IPS-15b (cell line): ENCODE measurements around the gene CABLES1.

Experiments used
- H3K27me3 ChIP-seq: one replicate; pipeline ENCODE4 v1.6.1; 2013; ENCODE audit warnings: low read length; ENCODE audit not compliant: control insufficient read depth, insufficient read depth
- H3K36me3 ChIP-seq: one replicate; pipeline ENCODE4 v1.6.1; 2013; ENCODE audit warnings: low read length; ENCODE audit not compliant: control insufficient read depth, insufficient read depth
- H3K4me1 ChIP-seq: one replicate; pipeline ENCODE4 v1.6.1; 2013; ENCODE audit warnings: mild to moderate bottlenecking, low read length; ENCODE audit not compliant: control insufficient read depth, insufficient read depth
- H3K4me3 ChIP-seq: one replicate; pipeline ENCODE4 v1.5.1; 2013; ENCODE audit warnings: low read depth, low read length
- H3K9ac ChIP-seq: one replicate; pipeline ENCODE4 v1.6.1; 2013; ENCODE audit warnings: low read depth, mild to moderate bottlenecking, low read length
- H3K9me3 ChIP-seq: one replicate; pipeline ENCODE4 v1.6.1; 2013; ENCODE audit warnings: mild to moderate bottlenecking, low read length; ENCODE audit not compliant: control insufficient read depth, insufficient read depth

Gene CABLES1

GRCh38 chr18:23191232-23191631, 55.9 kb downstream of the CABLES1 start:
- Histone ChIP-seq H3K36me3 (peaks cover 13% of the 10 kb centered on the region), H3K27me3 (no peaks in the 10 kb centered on the region), H3K9ac (no peak overlapping the region), H3K9me3 (no peaks in the 10 kb centered on the region), H3K4me1 (peaks cover 21% of the 10 kb centered on the region), H3K4me3 (no peak overlapping the region)

DNA sequence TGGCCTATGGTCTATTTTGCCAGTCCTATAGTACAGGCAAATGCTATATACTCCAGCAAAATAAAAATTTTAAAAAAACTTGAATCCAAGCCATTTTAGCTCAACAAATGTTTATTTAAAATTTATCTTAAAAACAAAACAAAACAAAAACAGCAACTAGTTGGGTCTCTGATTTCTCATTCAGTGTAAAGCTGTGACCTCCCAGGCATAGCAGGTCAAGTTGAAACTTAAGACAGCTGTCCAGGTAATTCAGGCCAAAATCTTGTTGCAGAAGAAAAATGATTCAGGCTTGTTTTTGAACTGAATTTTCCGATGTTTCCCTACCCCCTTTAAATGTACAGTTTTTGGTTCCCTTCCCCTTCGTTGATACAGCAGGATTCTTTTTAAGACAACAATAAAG, 58.5 kb downstream of the CABLES1 start:
- Histone ChIP-seq H3K9ac (no peak overlapping the region), H3K27me3 (no peaks in the 10 kb centered on the region), H3K4me1 (peaks cover 15% of the 10 kb centered on the region), H3K4me3 (no peak overlapping the region), H3K9me3 (no peaks in the 10 kb centered on the region), H3K36me3 (peaks cover 21% of the 10 kb centered on the region)

DNA sequence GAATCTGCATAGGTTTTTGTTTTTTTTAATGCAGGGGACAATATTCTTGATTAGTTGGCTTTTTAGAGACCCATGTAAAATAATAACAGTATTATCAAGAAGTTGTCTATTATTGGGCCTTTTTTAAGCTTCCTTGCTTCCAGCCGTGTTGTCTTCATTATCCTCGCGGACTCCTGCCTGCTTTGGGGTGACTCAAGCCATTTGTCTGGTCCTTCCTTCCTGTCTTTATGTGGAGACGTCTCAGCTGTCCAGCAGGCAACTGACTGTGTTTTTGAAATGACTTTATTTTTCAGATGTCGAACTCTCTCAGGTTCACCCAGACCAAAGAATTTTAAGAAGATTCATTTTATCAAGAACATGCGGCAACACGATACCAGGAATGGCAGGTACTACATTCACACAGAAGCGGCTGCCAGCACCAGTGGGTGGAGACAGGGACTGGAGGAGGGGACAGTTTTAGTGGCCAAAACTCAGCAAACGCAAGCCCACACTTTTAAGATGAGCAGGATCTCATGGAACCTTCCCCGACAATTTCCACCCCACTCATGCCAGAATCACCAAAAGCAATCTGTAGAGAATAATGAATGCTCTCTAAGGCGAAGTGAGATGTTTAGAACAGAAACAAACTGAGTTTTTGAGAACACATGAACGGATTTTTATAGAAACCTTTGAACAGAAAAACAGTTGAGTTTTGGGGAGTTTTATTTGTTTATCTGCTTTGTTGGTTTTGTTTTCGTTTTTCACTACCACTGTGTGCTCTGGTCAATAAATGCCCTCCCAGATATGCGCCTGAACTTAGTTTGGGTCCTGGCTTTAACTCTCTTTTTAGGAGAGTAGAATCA, 59.1 kb downstream of the CABLES1 start:
- peaks cover 15% of the 10 kb centered on the region for H3K4me1 ChIP-seq
- H3K4me3 ChIP-seq = no peak overlapping the region
- no peaks in the 10 kb centered on the region for H3K27me3 ChIP-seq
- no peak overlapping the region for H3K9ac ChIP-seq
- H3K36me3 ChIP-seq = peaks cover 17% of the 10 kb centered on the region
- no peaks in the 10 kb centered on the region for H3K9me3 ChIP-seq

DNA sequence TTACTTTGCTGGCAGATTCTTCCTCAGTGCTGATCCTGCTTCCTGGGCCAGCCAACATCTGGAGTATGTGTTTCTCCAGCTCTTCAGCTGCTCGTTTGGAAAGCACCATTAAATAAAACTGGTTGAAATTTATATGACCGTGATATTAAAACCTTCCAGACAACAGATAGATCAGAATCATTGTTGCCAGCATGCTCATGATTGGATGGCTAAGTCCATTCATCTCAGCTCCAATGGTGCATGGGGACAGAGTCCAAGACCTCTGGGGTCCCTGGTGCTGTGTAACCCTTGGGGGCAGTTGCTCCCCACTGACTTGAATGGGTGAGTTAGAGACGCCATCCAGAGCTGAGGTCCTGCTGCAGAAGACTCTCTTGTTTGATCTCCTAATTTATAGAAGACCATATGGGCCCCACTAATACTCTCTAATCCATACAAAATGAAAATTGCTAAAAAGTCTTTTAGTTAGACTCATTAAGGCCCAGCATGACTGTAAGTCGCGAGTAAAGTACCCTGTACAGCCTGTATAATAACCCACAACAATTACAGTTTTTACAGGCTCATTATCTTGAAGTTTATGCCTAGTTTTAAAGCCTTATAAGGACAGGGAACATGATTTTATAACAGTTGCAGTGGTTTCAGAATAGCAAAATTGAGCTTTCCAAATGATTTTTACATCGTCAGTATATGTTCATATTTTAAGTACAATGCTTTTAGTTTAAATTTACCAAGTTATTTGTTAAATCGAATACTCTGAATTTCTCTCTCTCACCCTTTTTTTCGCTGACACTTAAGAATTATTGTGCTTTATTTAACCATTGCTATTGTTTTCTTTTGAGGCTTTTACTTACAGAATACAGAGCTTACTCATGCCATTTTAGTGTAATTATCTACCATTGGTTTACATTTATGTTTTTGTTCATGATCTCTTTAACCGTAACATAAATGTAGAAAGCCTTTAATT, 60.0 kb downstream of the CABLES1 start:
- Histone ChIP-seq H3K9ac (no peak overlapping the region), H3K9me3 (no peaks in the 10 kb centered on the region), H3K4me3 (no peak overlapping the region), H3K27me3 (no peaks in the 10 kb centered on the region), H3K36me3 (peaks cover 12% of the 10 kb centered on the region), H3K4me1 (peaks cover 15% of the 10 kb centered on the region)

GRCh38 chr18:23196119-23197007, 61.1 kb downstream of the CABLES1 start:
- Histone ChIP-seq H3K4me3 (no peak overlapping the region), H3K36me3 (peaks cover 8% of the 10 kb centered on the region), H3K9me3 (no peaks in the 10 kb centered on the region), H3K4me1 (peaks cover 15% of the 10 kb centered on the region), H3K9ac (no peak overlapping the region), H3K27me3 (no peaks in the 10 kb centered on the region)

DNA sequence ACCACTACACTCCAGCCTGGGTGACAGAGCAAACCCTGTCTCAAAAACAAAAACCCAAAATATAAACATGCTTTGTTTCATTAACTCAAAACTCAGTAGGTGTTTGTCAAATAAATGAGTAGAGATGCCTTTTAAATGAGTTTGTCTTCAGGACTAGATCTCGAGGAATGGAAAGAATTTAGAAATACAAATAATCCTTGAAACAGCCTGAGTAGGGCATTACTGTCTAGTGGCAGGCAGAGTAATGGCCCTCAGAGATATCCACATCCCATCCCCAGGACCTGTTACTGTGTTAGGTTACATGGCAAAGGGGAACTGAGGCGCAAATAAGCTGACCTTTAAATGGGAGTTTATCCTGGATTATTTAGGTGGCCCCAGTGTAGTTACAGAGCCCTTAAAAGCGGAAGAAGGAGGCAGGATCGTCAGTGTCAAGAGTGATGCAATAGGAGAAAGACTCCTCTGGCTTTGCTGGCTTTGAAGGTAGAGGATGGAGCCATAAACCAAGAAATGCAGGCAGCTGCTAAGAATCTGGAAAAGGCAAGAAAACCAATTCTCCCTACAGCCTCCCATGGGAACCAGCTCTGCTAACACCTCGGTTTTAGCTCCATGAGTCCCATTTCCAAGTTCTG, 63.0 kb downstream of the CABLES1 start:
- Histone ChIP-seq H3K4me1 (peaks cover 15% of the 10 kb centered on the region), H3K4me3 (no peak overlapping the region), H3K9me3 (no peaks in the 10 kb centered on the region), H3K9ac (no peak overlapping the region), H3K36me3 (peaks cover 8% of the 10 kb centered on the region), H3K27me3 (no peaks in the 10 kb centered on the region)

DNA sequence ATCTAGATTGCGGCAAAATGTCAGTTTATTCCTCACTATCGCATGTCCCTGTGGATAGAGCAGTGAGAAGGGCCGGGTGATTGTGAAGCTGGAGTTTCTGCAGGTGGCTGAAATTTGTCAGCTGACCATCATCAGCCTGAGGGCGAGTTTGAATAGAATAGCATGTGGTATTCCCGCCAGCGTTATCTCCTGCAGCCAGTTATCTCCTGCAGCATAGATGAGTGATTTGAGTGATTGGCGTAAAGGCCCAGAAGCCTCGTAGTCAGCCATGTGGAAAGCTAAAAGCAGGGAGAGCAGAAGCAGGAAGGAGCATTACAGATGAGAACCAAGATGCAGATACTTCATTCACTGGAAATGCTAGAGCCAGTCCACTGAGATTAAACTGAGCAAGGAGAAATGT, 65.5 kb downstream of the CABLES1 start:
- Histone ChIP-seq H3K9ac (no peak overlapping the region), H3K27me3 (no peaks in the 10 kb centered on the region)

GRCh38 chr18:23201741-23202140, 66.5 kb downstream of the CABLES1 start:
- H3K4me1 ChIP-seq = no peaks in the 10 kb centered on the region
- no peaks in the 10 kb centered on the region for H3K9me3 ChIP-seq
- peaks cover 12% of the 10 kb centered on the region for H3K36me3 ChIP-seq
- H3K4me3 ChIP-seq = no peak overlapping the region
- H3K27me3 ChIP-seq = no peaks in the 10 kb centered on the region
- no peak overlapping the region for H3K9ac ChIP-seq

More for the DNA sequence above, 65.5 kb downstream of the CABLES1 start:
- Histone ChIP-seq H3K4me3 (no peak overlapping the region), H3K36me3 (peaks cover 11% of the 10 kb centered on the region), H3K9me3 (no peaks in the 10 kb centered on the region), H3K4me1 (peaks cover 4% of the 10 kb centered on the region)

DNA sequence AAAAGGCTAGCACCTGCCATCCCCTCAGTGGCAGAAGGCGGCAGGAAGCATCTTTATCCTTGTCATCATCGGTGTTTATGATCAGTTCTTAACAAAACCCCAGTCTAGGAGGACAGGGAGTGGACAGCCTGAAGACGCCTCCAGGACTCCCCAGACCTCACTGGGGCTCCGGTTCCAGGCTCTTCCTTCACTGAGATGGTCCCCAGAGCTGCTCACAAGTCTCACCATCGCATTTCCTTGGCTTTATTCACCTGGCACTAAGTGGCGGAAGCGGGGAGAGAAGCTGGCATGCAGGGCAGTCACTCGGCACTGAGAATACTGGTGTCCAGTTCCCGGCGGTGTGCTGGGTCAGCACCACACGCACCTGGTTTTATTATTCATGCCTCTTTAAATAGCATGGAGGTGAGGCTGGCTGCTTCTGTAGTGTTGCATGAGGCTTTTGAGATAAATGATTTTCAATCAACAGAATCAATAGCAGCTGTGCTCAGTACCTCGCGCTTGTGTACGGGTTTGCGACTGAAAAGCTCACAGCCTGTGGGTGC, 68.7 kb downstream of the CABLES1 start:
- Histone ChIP-seq H3K27me3 (no peaks in the 10 kb centered on the region), H3K9me3 (no peaks in the 10 kb centered on the region), H3K4me1 (no peaks in the 10 kb centered on the region), H3K36me3 (peaks cover 4% of the 10 kb centered on the region), H3K4me3 (no peak overlapping the region), H3K9ac (no peak overlapping the region)

DNA sequence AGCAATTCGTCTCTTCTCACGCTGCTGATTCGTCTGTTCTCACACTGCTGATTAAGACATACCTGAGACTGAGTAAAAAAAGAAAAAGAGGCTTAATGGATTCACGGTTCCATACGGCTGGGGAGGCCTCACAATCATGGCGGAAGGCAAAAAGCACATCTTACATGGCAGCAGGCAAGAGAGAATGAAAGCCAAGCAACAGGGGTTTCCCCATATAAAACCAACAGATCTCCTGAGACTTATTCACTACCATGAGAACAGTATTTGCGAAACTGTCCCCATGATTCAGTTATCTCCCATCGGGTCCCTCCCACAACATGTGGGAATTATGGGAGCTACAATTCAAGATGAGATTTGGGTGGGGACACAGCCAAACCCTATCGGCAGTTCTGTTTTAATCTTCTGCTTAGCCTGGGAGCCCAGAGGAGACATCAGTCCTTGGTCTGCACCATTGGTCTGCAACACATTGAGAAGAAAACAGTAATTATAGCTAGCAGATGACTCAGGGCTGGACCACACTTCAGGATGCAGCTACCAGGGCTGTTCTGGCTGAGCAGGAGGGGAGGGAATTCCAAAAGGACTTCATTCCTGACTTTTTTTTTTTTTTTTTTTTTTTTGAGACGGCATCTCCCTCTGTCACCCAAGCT, 69.4 kb downstream of the CABLES1 start:
- no peaks in the 10 kb centered on the region for H3K9me3 ChIP-seq
- H3K9ac ChIP-seq = no peak overlapping the region
- H3K4me3 ChIP-seq = no peak overlapping the region
- peaks cover 4% of the 10 kb centered on the region for H3K36me3 ChIP-seq
- no peaks in the 10 kb centered on the region for H3K27me3 ChIP-seq
- no peaks in the 10 kb centered on the region for H3K4me1 ChIP-seq
